ENCODE measurements around the gene CD34.

The CD34 gene, protein sequence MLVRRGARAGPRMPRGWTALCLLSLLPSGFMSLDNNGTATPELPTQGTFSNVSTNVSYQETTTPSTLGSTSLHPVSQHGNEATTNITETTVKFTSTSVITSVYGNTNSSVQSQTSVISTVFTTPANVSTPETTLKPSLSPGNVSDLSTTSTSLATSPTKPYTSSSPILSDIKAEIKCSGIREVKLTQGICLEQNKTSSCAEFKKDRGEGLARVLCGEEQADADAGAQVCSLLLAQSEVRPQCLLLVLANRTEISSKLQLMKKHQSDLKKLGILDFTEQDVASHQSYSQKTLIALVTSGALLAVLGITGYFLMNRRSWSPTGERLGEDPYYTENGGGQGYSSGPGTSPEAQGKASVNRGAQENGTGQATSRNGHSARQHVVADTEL

GRCh38 chr1:207910591-207911354 lies at the start of gene CD34:
CD34 (minus strand) TSS chr1:207911125; CDS start chr1:207911080, 45 bp downstream.
- DNase-seq (ENCODE audit: low read depth): peak; percentile 47
- H3K9ac ChIP-seq (ENCODE audit: low read length): peak within 1 kb of the TSS; percentile 64
- peak within 1 kb of the TSS; percentile 73 for H3K4me3 ChIP-seq (ENCODE audit: low read length)
- H3K36me3 ChIP-seq (ENCODE audit: control insufficient read depth, insufficient read depth, low read length, severe bottlenecking): no peaks in the 10 kb centered on the region
- H3K4me1 ChIP-seq (ENCODE audit: control insufficient read depth, insufficient read depth, low read length): peaks cover 37% of the 10 kb centered on the region
- H3K27me3 ChIP-seq (replicated peaks; ENCODE audit: control insufficient read depth, insufficient read depth, low read length): no peaks in the 10 kb centered on the region
- H3K9me3 ChIP-seq (ENCODE audit: control insufficient read depth, low read length): no peaks in the 10 kb centered on the region

GRCh38 chr1:207960346-207960745 lies 49.4 kb upstream of the CD34 start:
- Histone ChIP-seq H3K36me3 (ENCODE audit: control insufficient read depth, insufficient read depth, low read length, severe bottlenecking) (no peaks in the 10 kb centered on the region), H3K27me3 (replicated peaks; ENCODE audit: control insufficient read depth, insufficient read depth, low read length) (no peaks in the 10 kb centered on the region), H3K9ac (ENCODE audit: low read length) (peak overlapping the region; percentile 81), H3K4me3 (ENCODE audit: low read length) (peak overlapping the region; percentile 78), H3K9me3 (ENCODE audit: control insufficient read depth, low read length) (peaks cover 5% of the 10 kb centered on the region), H3K4me1 (ENCODE audit: control insufficient read depth, insufficient read depth, low read length) (peaks cover 56% of the 10 kb centered on the region)
- peak; percentile 55 for DNase-seq (ENCODE audit: low read depth)

GRCh38 chr1:207959910-207960309 lies 49.0 kb upstream of the CD34 start:
- Histone ChIP-seq H3K4me3 (ENCODE audit: low read length) (peak overlapping the region; percentile 78), H3K36me3 (ENCODE audit: control insufficient read depth, insufficient read depth, low read length, severe bottlenecking) (no peaks in the 10 kb centered on the region), H3K4me1 (ENCODE audit: control insufficient read depth, insufficient read depth, low read length) (peaks cover 56% of the 10 kb centered on the region), H3K27me3 (replicated peaks; ENCODE audit: control insufficient read depth, insufficient read depth, low read length) (no peaks in the 10 kb centered on the region), H3K9ac (ENCODE audit: low read length) (peak overlapping the region; percentile 81), H3K9me3 (ENCODE audit: control insufficient read depth, low read length) (peaks cover 5% of the 10 kb centered on the region)
- DNase-seq (ENCODE audit: low read depth): no peak

DNA sequence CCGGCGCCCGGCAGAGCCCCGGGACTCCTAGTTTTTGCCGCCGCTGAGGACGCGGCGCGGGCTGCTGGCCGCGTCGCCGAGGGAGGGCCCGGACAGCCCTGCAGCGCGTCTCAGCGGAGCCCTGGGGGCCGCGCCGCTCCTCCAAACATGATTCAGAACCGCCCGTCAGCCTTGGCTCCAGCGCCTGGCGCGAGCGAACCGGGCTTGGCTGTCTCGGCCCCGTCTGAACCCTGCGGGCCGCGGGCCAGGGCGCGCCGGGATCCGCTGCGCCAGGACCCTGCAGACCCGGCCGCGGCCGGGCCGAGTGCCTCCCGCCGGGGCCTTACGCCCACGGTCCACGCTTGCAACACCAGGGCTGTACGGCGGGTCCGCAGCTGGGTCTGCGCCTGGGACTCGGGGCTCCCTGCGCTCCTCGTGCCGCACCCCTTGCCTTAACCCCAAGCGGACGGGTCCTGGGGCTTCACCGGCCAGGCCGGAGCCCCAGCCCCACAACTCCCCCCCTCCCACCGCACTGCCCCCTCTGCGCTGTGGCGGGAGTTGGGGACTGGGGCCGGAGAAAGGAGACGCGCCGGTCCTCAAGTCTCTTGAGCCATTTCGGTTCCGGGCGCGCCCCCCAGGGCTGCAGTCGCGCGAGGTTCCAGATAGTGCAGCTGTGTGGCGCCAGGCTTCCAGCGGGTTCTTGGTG lies 48.4 kb upstream of the CD34 start:
- Histone ChIP-seq H3K36me3 (ENCODE audit: control insufficient read depth, insufficient read depth, low read length, severe bottlenecking) (no peaks in the 10 kb centered on the region), H3K9me3 (ENCODE audit: control insufficient read depth, low read length) (peaks cover 6% of the 10 kb centered on the region), H3K4me3 (ENCODE audit: low read length) (peak overlapping the region; percentile 78), H3K9ac (ENCODE audit: low read length) (peak overlapping the region; percentile 81), H3K27me3 (replicated peaks; ENCODE audit: control insufficient read depth, insufficient read depth, low read length) (no peaks in the 10 kb centered on the region), H3K4me1 (ENCODE audit: control insufficient read depth, insufficient read depth, low read length) (peaks cover 51% of the 10 kb centered on the region)
- peak; percentile 69 for DNase-seq (ENCODE audit: low read depth)

- peaks cover 45% of the 10 kb centered on the region for H3K4me1 ChIP-seq (ENCODE audit: control insufficient read depth, insufficient read depth, low read length)
- H3K9ac ChIP-seq (ENCODE audit: low read length): peak overlapping the region; percentile 81
- no peaks in the 10 kb centered on the region for H3K36me3 ChIP-seq (ENCODE audit: control insufficient read depth, insufficient read depth, low read length, severe bottlenecking)
- peak overlapping the region; percentile 78 for H3K4me3 ChIP-seq (ENCODE audit: low read length)
- peaks cover 12% of the 10 kb centered on the region for H3K9me3 ChIP-seq (ENCODE audit: control insufficient read depth, low read length)
- H3K27me3 ChIP-seq (replicated peaks; ENCODE audit: control insufficient read depth, insufficient read depth, low read length): no peaks in the 10 kb centered on the region
- no peak for DNase-seq (ENCODE audit: low read depth)
Observed at GRCh38 chr1:207958376-207959139, 47.6 kb upstream of the CD34 start.

GRCh38 chr1:207956986-207957385 lies 46.1 kb upstream of the CD34 start:
- no peak for DNase-seq (ENCODE audit: low read depth)
- Histone ChIP-seq H3K9ac (ENCODE audit: low read length) (no peak overlapping the region), H3K4me3 (ENCODE audit: low read length) (no peak overlapping the region), H3K27me3 (replicated peaks; ENCODE audit: control insufficient read depth, insufficient read depth, low read length) (no peaks in the 10 kb centered on the region), H3K9me3 (ENCODE audit: control insufficient read depth, low read length) (peaks cover 12% of the 10 kb centered on the region), H3K36me3 (ENCODE audit: control insufficient read depth, insufficient read depth, low read length, severe bottlenecking) (no peaks in the 10 kb centered on the region), H3K4me1 (ENCODE audit: control insufficient read depth, insufficient read depth, low read length) (peaks cover 31% of the 10 kb centered on the region)

- H3K9me3 ChIP-seq (ENCODE audit: control insufficient read depth, low read length): peaks cover 12% of the 10 kb centered on the region
- no peak for DNase-seq (ENCODE audit: low read depth)
- no peak overlapping the region for H3K9ac ChIP-seq (ENCODE audit: low read length)
- H3K4me3 ChIP-seq (ENCODE audit: low read length): no peak overlapping the region
- H3K36me3 ChIP-seq (ENCODE audit: control insufficient read depth, insufficient read depth, low read length, severe bottlenecking): no peaks in the 10 kb centered on the region
- peaks cover 5% of the 10 kb centered on the region for H3K27me3 ChIP-seq (replicated peaks; ENCODE audit: control insufficient read depth, insufficient read depth, low read length)
- H3K4me1 ChIP-seq (ENCODE audit: control insufficient read depth, insufficient read depth, low read length): peaks cover 7% of the 10 kb centered on the region
Observed at GRCh38 chr1:207954104-207954503, 43.2 kb upstream of the CD34 start.

DNA sequence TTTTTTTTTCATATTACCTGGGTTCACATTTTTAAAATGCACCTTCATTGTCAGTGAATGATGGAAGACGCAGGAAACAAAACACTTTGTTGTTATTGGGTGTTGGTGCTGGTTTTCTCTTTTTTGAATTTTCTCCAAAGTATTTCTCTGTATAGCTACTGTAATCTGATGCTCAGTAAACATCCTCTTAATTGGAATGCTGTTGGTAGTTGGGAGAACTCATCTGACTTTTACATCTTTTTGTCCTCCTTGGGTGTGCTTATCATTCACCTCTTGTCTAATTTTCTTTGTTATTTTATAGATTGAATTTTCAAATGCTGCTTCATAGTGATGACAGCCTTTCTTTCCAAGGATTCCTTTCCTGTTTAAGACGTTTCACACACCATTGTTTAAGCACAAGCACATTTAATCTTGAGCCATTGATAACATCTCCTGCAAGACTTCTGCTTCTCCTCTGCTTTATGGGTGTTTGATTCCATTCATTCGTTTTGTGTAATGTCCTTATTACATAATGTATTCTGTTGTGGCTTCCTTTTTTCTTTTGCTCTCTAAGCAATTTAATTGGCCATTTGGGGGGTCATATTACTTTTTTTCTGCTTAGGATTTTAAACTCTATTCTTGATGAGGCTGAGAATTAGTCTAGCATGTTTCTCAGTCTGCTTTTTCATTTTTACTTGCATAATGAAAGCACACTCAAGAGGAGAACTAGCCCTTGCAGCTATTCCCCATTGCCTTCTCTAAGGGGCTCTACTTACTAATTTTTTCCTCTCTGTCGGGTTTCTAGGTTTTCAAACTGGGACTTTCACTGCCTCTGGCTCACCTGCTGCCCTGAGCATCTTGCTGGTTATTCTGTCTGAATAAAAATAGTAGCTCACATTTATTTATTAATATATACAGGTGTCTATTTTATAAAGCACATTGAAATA lies 42.0 kb upstream of the CD34 start:
- Histone ChIP-seq H3K36me3 (ENCODE audit: control insufficient read depth, insufficient read depth, low read length, severe bottlenecking) (no peaks in the 10 kb centered on the region), H3K4me1 (ENCODE audit: control insufficient read depth, insufficient read depth, low read length) (no peaks in the 10 kb centered on the region), H3K4me3 (ENCODE audit: low read length) (no peak overlapping the region), H3K9ac (ENCODE audit: low read length) (no peak overlapping the region), H3K9me3 (ENCODE audit: control insufficient read depth, low read length) (peaks cover 12% of the 10 kb centered on the region), H3K27me3 (replicated peaks; ENCODE audit: control insufficient read depth, insufficient read depth, low read length) (peaks cover 5% of the 10 kb centered on the region)
- DNase-seq (ENCODE audit: low read depth): no peak

DNA sequence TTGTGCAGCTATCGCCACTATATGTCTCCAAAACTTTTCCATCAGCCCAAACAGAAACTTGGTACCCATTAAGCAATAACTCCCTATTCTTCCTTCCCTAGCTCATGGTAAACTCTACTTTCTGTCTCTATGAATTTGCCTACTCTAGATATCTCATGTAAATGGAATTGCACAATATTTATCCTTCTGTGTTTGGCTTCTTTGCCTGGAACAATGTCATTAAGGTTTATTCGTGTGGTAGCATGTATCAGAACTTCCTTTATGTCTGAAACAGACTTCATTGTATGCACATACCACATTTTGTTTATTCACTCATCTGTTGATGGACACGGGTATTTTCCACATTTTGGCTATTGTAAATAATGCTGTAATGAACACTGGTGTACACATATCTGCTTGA lies 40.7 kb upstream of the CD34 start:
- Histone ChIP-seq H3K36me3 (ENCODE audit: control insufficient read depth, insufficient read depth, low read length, severe bottlenecking) (no peaks in the 10 kb centered on the region), H3K9ac (ENCODE audit: low read length) (no peak overlapping the region)

DNA sequence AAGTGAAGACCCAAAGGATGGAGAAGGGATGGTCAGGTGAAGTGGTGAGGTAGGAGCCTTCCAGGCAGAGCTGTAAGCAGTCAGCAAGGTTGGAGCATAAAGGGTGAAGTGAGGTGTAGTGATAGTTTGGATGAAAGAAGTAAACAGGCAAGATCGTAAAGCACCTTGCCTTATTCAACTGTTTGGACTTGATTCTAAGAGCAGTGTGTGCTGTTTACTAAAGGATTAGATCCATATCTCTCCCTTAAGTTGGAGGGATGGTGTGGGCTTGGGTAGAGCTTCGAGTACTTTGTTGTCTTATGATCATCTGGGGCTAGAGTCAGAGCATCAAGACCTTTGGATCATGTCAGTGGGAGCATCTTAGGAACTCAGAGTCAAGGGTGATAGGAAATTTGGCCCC lies 39.8 kb upstream of the CD34 start:
- Histone ChIP-seq H3K27me3 (replicated peaks; ENCODE audit: control insufficient read depth, insufficient read depth, low read length) (peaks cover 5% of the 10 kb centered on the region), H3K36me3 (ENCODE audit: control insufficient read depth, insufficient read depth, low read length, severe bottlenecking) (no peaks in the 10 kb centered on the region), H3K9me3 (ENCODE audit: control insufficient read depth, low read length) (peaks cover 8% of the 10 kb centered on the region), H3K9ac (ENCODE audit: low read length) (no peak overlapping the region), H3K4me1 (ENCODE audit: control insufficient read depth, insufficient read depth, low read length) (no peaks in the 10 kb centered on the region), H3K4me3 (ENCODE audit: low read length) (no peak overlapping the region)
- no peak for DNase-seq (ENCODE audit: low read depth)

More for the DNA sequence above, 40.7 kb upstream of the CD34 start:
- Histone ChIP-seq H3K4me1 (ENCODE audit: control insufficient read depth, insufficient read depth, low read length) (no peaks in the 10 kb centered on the region), H3K9me3 (ENCODE audit: control insufficient read depth, low read length) (peaks cover 12% of the 10 kb centered on the region), H3K4me3 (ENCODE audit: low read length) (no peak overlapping the region), H3K27me3 (replicated peaks; ENCODE audit: control insufficient read depth, insufficient read depth, low read length) (peaks cover 5% of the 10 kb centered on the region)
- no peak for DNase-seq (ENCODE audit: low read depth)

Data from adipocyte (in vitro differentiated cells).